ENCODE measurements around the gene ZNF764. TPM values are rescaled to one million over a fixed set of nuclear protein-coding genes. Genes with fewer than 3 reads are reported as not detected.

Gene ZNF764
- 1 to 10 TPM; 8.5 to 9.6 TPM for total RNA-seq

GRCh38 chr16:30557957-30558788 lies at the start of gene ZNF764:
Gene ZNF764, minus strand, starts transcription at chr16:30558374. Its CDS starts 192 bp downstream, at chr16:30558182.
- DNase-seq (ENCODE audit: low spot score): peak; percentile 98
- peak; percentile 98 for ATAC-seq (ENCODE audit: insufficient number of reproducible peaks, low FRiP score, low read depth)
- H3K9me3 ChIP-seq: no peaks in the 10 kb centered on the region
- H3K36me3 ChIP-seq: peaks cover 22% of the 10 kb centered on the region
- no peaks in the 10 kb centered on the region for H3K27me3 ChIP-seq (replicated peaks; ENCODE audit: insufficient read depth)
- TF ChIP-seq CTCF (IDR thresholded peaks at IDR 0.05): no peak
- H3K27ac ChIP-seq: peak within 1 kb of the TSS; percentile 87 to 95
- peaks cover 8 to 25% of the 10 kb centered on the region in 2 donors for H3K4me1 ChIP-seq (ENCODE audit: control insufficient read depth in 1 of 2, low read depth in 2 of 2)
- peak within 1 kb of the TSS; percentile 84 for H3K4me3 ChIP-seq

- TF ChIP-seq CTCF (IDR thresholded peaks at IDR 0.05): no peak
These were observed 47.8 kb upstream of the ZNF764 start for GRCh38 chr16:30606004-30606403.

GRCh38 chr16:30605158-30605557 lies 47.0 kb upstream of the ZNF764 start:
- no peak for ATAC-seq (ENCODE audit: insufficient number of reproducible peaks, low FRiP score, low read depth)
- no peak for TF ChIP-seq CTCF (IDR thresholded peaks at IDR 0.05)
- DNase-seq (ENCODE audit: low spot score): no peak
- Histone ChIP-seq H3K4me3 (no peak overlapping the region), H3K9me3 (no peaks in the 10 kb centered on the region), H3K4me1 (ENCODE audit: control insufficient read depth in 1 of 2, low read depth in 2 of 2) (peaks cover 7 to 18% of the 10 kb centered on the region in 2 donors), H3K27ac (no peak overlapping the region), H3K36me3 (peaks cover 33% of the 10 kb centered on the region), H3K27me3 (replicated peaks; ENCODE audit: insufficient read depth) (no peaks in the 10 kb centered on the region)

More at GRCh38 chr16:30606004-30606403, 47.8 kb upstream of the ZNF764 start:
- no peak for ATAC-seq (ENCODE audit: insufficient number of reproducible peaks, low FRiP score, low read depth)
- no peak overlapping the region for H3K4me3 ChIP-seq
- H3K27ac ChIP-seq: no peak overlapping the region
- no peaks in the 10 kb centered on the region for H3K27me3 ChIP-seq (replicated peaks; ENCODE audit: insufficient read depth)
- H3K4me1 ChIP-seq (ENCODE audit: control insufficient read depth in 1 of 2, low read depth in 2 of 2): peaks cover 7 to 18% of the 10 kb centered on the region in 2 donors
- DNase-seq (ENCODE audit: low spot score): no peak
- peaks cover 33% of the 10 kb centered on the region for H3K36me3 ChIP-seq
- H3K9me3 ChIP-seq: no peaks in the 10 kb centered on the region

- Histone ChIP-seq H3K27me3 (replicated peaks; ENCODE audit: insufficient read depth) (no peaks in the 10 kb centered on the region), H3K9me3 (no peaks in the 10 kb centered on the region), H3K36me3 (peaks cover 33% of the 10 kb centered on the region), H3K4me1 (ENCODE audit: control insufficient read depth in 1 of 2, low read depth in 2 of 2) (peaks cover 7 to 18% of the 10 kb centered on the region in 2 donors), H3K4me3 (no peak overlapping the region), H3K27ac (no peak overlapping the region)
- no peak for DNase-seq (ENCODE audit: low spot score)
- no peak for TF ChIP-seq CTCF (IDR thresholded peaks at IDR 0.05)
- ATAC-seq (ENCODE audit: insufficient number of reproducible peaks, low FRiP score, low read depth): no peak
These were observed 46.3 kb upstream of the ZNF764 start for GRCh38 chr16:30604316-30604947.

- ATAC-seq (ENCODE audit: insufficient number of reproducible peaks, low FRiP score, low read depth) (no peak), DNase-seq (ENCODE audit: low spot score) (no peak)
- H3K4me1 ChIP-seq (ENCODE audit: control insufficient read depth in 1 of 2, low read depth in 2 of 2): peaks cover 2 to 13% of the 10 kb centered on the region in 2 donors
- no peak overlapping the region for H3K27ac ChIP-seq
- TF ChIP-seq CTCF (IDR thresholded peaks at IDR 0.05): no peak
- no peaks in the 10 kb centered on the region for H3K27me3 ChIP-seq (replicated peaks; ENCODE audit: insufficient read depth)
- peaks cover 33% of the 10 kb centered on the region for H3K36me3 ChIP-seq
- no peak overlapping the region for H3K4me3 ChIP-seq
- H3K9me3 ChIP-seq: no peaks in the 10 kb centered on the region
These were observed 45.8 kb upstream of the ZNF764 start for GRCh38 chr16:30603945-30604315.

Measured in thoracic aorta (tissue), 2 donors.